ENCODE data around the gene CDK6.

The CDK6 gene

GRCh38 chr7:92567460-92567859, 268.9 kb downstream of the CDK6 start:
- no peak for DNase-seq (ENCODE audit: low spot score)
- no peaks in the 10 kb centered on the region for H3K4me1 Mint-ChIP-seq (ENCODE audit: low read depth)
- no peaks in the 10 kb centered on the region for H3K9me3 Mint-ChIP-seq
- no peaks in the 10 kb centered on the region for H3K27me3 Mint-ChIP-seq (ENCODE audit: low read depth)
- no peak overlapping the region for H3K27ac Mint-ChIP-seq
- H3K36me3 Mint-ChIP-seq (ENCODE audit: low read depth) = peaks cover 50% of the 10 kb centered on the region
- no peak overlapping the region for H3K4me3 Mint-ChIP-seq

GRCh38 chr7:92563345-92563744, 273.0 kb downstream of the CDK6 start:
- no peak overlapping the region for H3K27ac Mint-ChIP-seq
- H3K36me3 Mint-ChIP-seq (ENCODE audit: low read depth) = peaks cover 43% of the 10 kb centered on the region
- H3K4me3 Mint-ChIP-seq = no peak overlapping the region
- no peak for DNase-seq (ENCODE audit: low spot score)
- H3K9me3 Mint-ChIP-seq = no peaks in the 10 kb centered on the region
- no peaks in the 10 kb centered on the region for H3K4me1 Mint-ChIP-seq (ENCODE audit: low read depth)
- no peaks in the 10 kb centered on the region for H3K27me3 Mint-ChIP-seq (ENCODE audit: low read depth)

GRCh38 chr7:92560602-92561001, 275.8 kb downstream of the CDK6 start:
- Mint-ChIP-seq H3K27me3 (ENCODE audit: low read depth) (no peaks in the 10 kb centered on the region), H3K4me1 (ENCODE audit: low read depth) (no peaks in the 10 kb centered on the region), H3K4me3 (no peak overlapping the region), H3K27ac (no peak overlapping the region), H3K9me3 (no peaks in the 10 kb centered on the region), H3K36me3 (ENCODE audit: low read depth) (peaks cover 28% of the 10 kb centered on the region)
- DNase-seq (ENCODE audit: low spot score) = no peak

- Mint-ChIP-seq H3K27ac (no peak overlapping the region), H3K36me3 (ENCODE audit: low read depth) (peaks cover 10% of the 10 kb centered on the region)
Observed at GRCh38 chr7:92557808-92558362, 278.5 kb downstream of the CDK6 start.

GRCh38 chr7:92557249-92557648, 279.1 kb downstream of the CDK6 start:
- H3K9me3 Mint-ChIP-seq = no peaks in the 10 kb centered on the region
- no peak overlapping the region for H3K4me3 Mint-ChIP-seq
- H3K4me1 Mint-ChIP-seq (ENCODE audit: low read depth) = no peaks in the 10 kb centered on the region
- H3K27ac Mint-ChIP-seq = no peak overlapping the region
- peaks cover 8% of the 10 kb centered on the region for H3K36me3 Mint-ChIP-seq (ENCODE audit: low read depth)
- no peaks in the 10 kb centered on the region for H3K27me3 Mint-ChIP-seq (ENCODE audit: low read depth)
- DNase-seq (ENCODE audit: low spot score) = no peak

More at GRCh38 chr7:92557808-92558362, 278.5 kb downstream of the CDK6 start:
- H3K9me3 Mint-ChIP-seq = no peaks in the 10 kb centered on the region
- H3K4me1 Mint-ChIP-seq (ENCODE audit: low read depth) = no peaks in the 10 kb centered on the region
- H3K27me3 Mint-ChIP-seq (ENCODE audit: low read depth) = no peaks in the 10 kb centered on the region
- DNase-seq (ENCODE audit: low spot score) = no peak
- H3K4me3 Mint-ChIP-seq = no peak overlapping the region
